Activated B cell treated with CpG ODN at 0.5 μM for 24 hours (primary cell): Measurements from ENCODE around the gene CDC42BPG. TPM values are rescaled to one million over a fixed set of nuclear protein-coding genes. Genes with fewer than 3 reads are reported as not detected.

Source experiments
- ATAC-seq: fragments of 200-7000 bp; cut with Tn5 transposase; one replicate; pipeline ENCODE4 v1.10.0; 2021; ENCODE audit warnings: low read depth, mild to moderate bottlenecking, moderate library complexity
- CTCF ChIA-PET: fragments of 350-600 bp; sonication (Branson Sonifier 250); formaldehyde crosslinking; loops from one replicate; lab custom pipeline; 2021; ENCODE audit warnings: antibody characterized with exemption; lab: Charles Lee
- POLR2A ChIA-PET: fragments of 350-600 bp; sonication (Branson Sonifier 250); formaldehyde crosslinking; loops from one replicate; lab custom pipeline; 2021; ENCODE audit warnings: antibody characterized with exemption; lab: Charles Lee
- DNase-seq: peaks from one replicate; pipeline ENCODE4 v3.0.0; 2022
- H3K27ac Mint-ChIP-seq: one replicate; pipeline ENCODE4 v1.8.0; 2020; ENCODE audit warnings: mixed read lengths
- H3K27me3 Mint-ChIP-seq: one replicate; pipeline ENCODE4 v1.8.0; 2021; ENCODE audit warnings: mixed read lengths
- H3K36me3 Mint-ChIP-seq: one replicate; pipeline ENCODE4 v1.8.0; 2021; ENCODE audit warnings: low read depth, mixed read lengths
- H3K4me1 Mint-ChIP-seq: one replicate; pipeline ENCODE4 v1.8.0; 2021; ENCODE audit warnings: mixed read lengths
- H3K4me3 Mint-ChIP-seq: one replicate; pipeline ENCODE4 v1.8.0; 2020; ENCODE audit warnings: mild to moderate bottlenecking, mixed read lengths
- H3K9me3 Mint-ChIP-seq: one replicate; pipeline ENCODE4 v1.8.0; 2020; ENCODE audit warnings: mixed read lengths
- CTCF ChIP-seq: fragments of 200-600 bp; IDR thresholded peaks from one replicate; pipeline ENCODE4 v1.8.0; 2022; ENCODE audit warnings: antibody characterized with exemption, mild to moderate bottlenecking
- intact Hi-C: fragments of 100-400 bp; cut with micrococcal nuclease; formaldehyde crosslinking; loops from one replicate; pipeline ENCODE4 v1.15.1; 2024
- total RNA-seq: library from RNA; stranded (reverse); gene quantifications from 2 replicates; pipeline ENCODE4 v1.2.3, GENCODE V29; 2022

The CDC42BPG gene
- total RNA-seq, 1 donor from 2014 or later, result 3.7 TPM

DNA sequence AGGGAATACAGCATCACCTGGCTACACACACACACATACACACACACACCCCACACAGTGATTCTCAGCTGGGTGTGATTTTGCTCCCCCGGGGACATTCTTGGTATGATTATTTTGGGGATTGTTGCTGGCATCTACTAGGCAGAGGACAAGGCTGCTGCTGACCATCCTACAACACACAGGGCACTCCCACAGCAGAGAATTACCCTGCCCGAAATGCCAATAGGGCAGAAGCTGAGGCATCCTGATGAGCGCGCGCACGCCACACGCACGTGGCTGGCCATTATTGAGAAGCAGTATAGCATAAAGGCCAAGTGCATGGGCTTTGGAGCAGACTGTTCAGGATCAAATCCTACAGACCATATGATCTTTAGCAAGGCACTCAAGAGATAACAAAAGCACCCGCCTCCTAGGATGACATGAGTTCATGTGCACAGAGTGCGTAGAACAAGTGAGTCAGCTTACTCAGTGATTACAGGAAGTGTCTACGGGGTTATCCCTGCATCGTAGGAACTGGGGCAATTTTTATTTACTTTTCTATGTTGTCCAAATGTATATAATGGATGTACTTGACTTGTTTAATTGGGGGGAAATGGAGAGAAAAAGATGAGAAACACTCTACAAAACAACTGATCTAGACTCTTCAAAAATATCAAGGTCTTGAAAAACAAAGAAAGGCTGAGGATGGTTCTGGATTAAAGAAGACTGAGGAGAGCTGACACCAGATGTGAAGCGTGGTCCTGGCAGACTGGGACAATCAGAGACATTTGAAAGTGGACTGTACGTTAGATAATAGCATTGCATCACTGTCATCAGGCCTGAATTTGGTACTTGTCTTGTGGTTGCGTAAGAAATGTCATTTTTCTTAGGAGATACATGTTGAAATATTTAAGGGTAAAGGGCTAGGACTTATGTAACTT, 41.2 kb upstream of the CDC42BPG start:
- Mint-ChIP-seq H3K4me1 (peaks cover 33% of the 10 kb centered on the region), H3K36me3 (no peaks in the 10 kb centered on the region), H3K9me3 (no peaks in the 10 kb centered on the region), H3K27me3 (no peaks in the 10 kb centered on the region), H3K4me3 (no peak overlapping the region), H3K27ac (peak overlapping the region; percentile 46)
- no peak for TF ChIP-seq CTCF
- ChIA-PET CTCF (interaction anchor here (0.9 to 13.0 kb wide), 5 partner anchors 8 to 40 kb away, joined by 3 to 310 read pairs (median 4); partner anchors contain the start of genes CDC42BPG and EHD1), POLR2A (interaction anchor here (0.6 to 27.8 kb wide), 4 partner anchors 10 to 480 kb away, joined by 3 to 1194 read pairs (median 4); partner anchors contain the start of gene CDC42BPG)
- ATAC-seq (no peak), DNase-seq (no peak)
- intact Hi-C loops, result no loop called here

GRCh38 chr11:64884019-64884418, 39.6 kb upstream of the CDC42BPG start:
- no peak for ATAC-seq

DNA sequence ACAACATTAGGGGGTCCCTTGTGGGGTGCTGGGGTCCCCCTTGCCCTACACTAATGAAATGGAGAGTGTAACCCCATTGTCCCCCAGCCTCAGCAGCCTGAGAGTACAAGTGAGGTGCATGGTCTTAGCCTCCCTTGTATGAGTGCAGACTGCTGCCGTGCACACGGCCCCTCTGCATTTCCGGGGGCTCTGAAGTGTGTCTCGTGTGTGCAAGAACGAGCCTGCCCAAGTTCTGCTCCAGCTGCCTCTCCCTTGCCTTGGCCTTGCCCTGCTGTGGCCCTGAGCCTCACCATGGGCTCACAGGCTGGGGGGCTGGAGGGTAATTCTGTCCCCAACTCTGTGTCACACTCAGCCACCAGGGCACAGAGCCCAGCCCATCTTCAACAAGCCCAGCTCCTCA, 39.1 kb upstream of the CDC42BPG start:
- no peak for DNase-seq
- H3K4me1 Mint-ChIP-seq, result peaks cover 45% of the 10 kb centered on the region
- no peak for ATAC-seq
- no peaks in the 10 kb centered on the region for H3K36me3 Mint-ChIP-seq
- no peaks in the 10 kb centered on the region for H3K27me3 Mint-ChIP-seq
- POLR2A ChIA-PET, result interaction anchor here (0.6 to 27.8 kb wide), 3 partner anchors 11 to 537 kb away, joined by 3 to 1194 read pairs (median 7); partner anchors contain the start of gene CDC42BPG
- H3K9me3 Mint-ChIP-seq, result no peaks in the 10 kb centered on the region
- H3K27ac Mint-ChIP-seq, result no peak overlapping the region
- TF ChIP-seq CTCF, result no peak
- intact Hi-C loops, result no loop called here
- no peak overlapping the region for H3K4me3 Mint-ChIP-seq
- CTCF ChIA-PET, result interaction anchor here (11.5 kb wide), 1 partner anchor 32 kb away, joined by 163 read pairs; no protein-coding TSS in a partner anchor

More at GRCh38 chr11:64884019-64884418, 39.6 kb upstream of the CDC42BPG start:
- CTCF ChIA-PET, result no interaction called here
- no peaks in the 10 kb centered on the region for H3K36me3 Mint-ChIP-seq
- no peak for DNase-seq
- peak overlapping the region; percentile 30 for H3K27ac Mint-ChIP-seq
- TF ChIP-seq CTCF, result no peak
- H3K27me3 Mint-ChIP-seq, result no peaks in the 10 kb centered on the region
- intact Hi-C loops, result no loop called here
- POLR2A ChIA-PET, result interaction anchor here (0.6 to 27.8 kb wide), 2 partner anchors 27 to 536 kb away, joined by 7 to 1194 read pairs; partner anchors contain the start of gene CDC42BPG
- H3K4me3 Mint-ChIP-seq, result no peak overlapping the region
- no peaks in the 10 kb centered on the region for H3K9me3 Mint-ChIP-seq
- H3K4me1 Mint-ChIP-seq, result peaks cover 47% of the 10 kb centered on the region

DNA sequence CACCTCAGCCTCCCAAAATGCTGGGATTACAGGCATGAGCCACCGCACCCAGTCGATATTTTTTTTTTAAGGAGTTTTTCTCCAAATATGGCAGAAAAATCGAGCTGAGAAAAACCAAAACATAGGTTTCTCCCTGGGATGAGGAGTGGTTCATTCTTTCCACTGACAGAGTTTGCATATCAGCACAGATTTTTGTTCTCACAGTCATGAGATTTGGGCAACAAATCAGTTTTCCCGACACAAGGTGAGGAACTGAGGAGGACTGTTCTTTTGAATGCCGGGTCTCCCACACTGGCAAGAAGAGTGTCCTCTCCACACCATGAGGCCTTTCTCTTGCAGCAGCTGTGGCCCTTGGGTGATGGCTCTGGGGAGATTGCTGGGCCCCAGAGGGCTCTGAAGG, 37.8 kb upstream of the CDC42BPG start:
- Mint-ChIP-seq H3K27ac (no peak overlapping the region), H3K4me3 (no peak overlapping the region), H3K36me3 (peaks cover 10% of the 10 kb centered on the region), H3K27me3 (no peaks in the 10 kb centered on the region), H3K9me3 (no peaks in the 10 kb centered on the region), H3K4me1 (peaks cover 34% of the 10 kb centered on the region)
- no peak for ATAC-seq
- CTCF ChIA-PET, result interaction anchor here (11.5 kb wide), 1 partner anchor 31 kb away, joined by 163 read pairs; no protein-coding TSS in a partner anchor
- POLR2A ChIA-PET, result interaction anchor here (1.6 to 27.8 kb wide), 2 partner anchors 9 to 25 kb away, joined by 3 to 1194 read pairs; partner anchors contain the start of gene CDC42BPG
- DNase-seq, result no peak
- intact Hi-C loops, result no loop called here
- TF ChIP-seq CTCF, result no peak

GRCh38 chr11:64881476-64881875, 37.0 kb upstream of the CDC42BPG start:
- Mint-ChIP-seq H3K27ac (no peak overlapping the region), H3K9me3 (no peaks in the 10 kb centered on the region), H3K4me3 (no peak overlapping the region), H3K27me3 (no peaks in the 10 kb centered on the region), H3K36me3 (peaks cover 17% of the 10 kb centered on the region), H3K4me1 (peaks cover 40% of the 10 kb centered on the region)
- CTCF ChIA-PET, result interaction anchor here (11.5 kb wide), 1 partner anchor 30 kb away, joined by 163 read pairs; no protein-coding TSS in a partner anchor
- intact Hi-C loops, result no loop called here
- POLR2A ChIA-PET, result interaction anchor here (27.8 kb wide), 1 partner anchor 24 kb away, joined by 1194 read pairs; the partner anchor contains the start of gene CDC42BPG
- no peak for ATAC-seq
- no peak for DNase-seq
- no peak for TF ChIP-seq CTCF
